ENCODE measurements around the gene ALX4. TPM values are rescaled to one million over a fixed set of nuclear protein-coding genes. Genes with fewer than 3 reads are reported as not detected.

Gene ALX4
- total and polyA plus RNA-seq, 2 donors (not counting 1 experiment from before 2014, with no cell fraction given): not detected

GRCh38 chr11:44235765-44236201 is 74.2 kb downstream of the ALX4 start:
- Histone ChIP-seq H3K9ac (ENCODE audit: low read length) (no peak overlapping the region), H3K36me3 (replicated peaks in 1 of 2; ENCODE audit: control extremely low read depth in 1 of 2, control insufficient read depth in 1 of 2, extremely low read depth in 1 of 2, insufficient read depth in 2 of 2, low read length in 1 of 2) (peaks cover 2 to 20% of the 10 kb centered on the region in 2 experiments), H3K4me1 (ENCODE audit: control insufficient read depth in 2 of 2, insufficient read depth in 2 of 2, low read length in 2 of 2) (no peaks in the 10 kb centered on the region), H3K4me3 (ENCODE audit: control extremely low read depth in 1 of 5, extremely low read depth in 1 of 5, insufficient read depth in 1 of 5, low read depth in 2 of 5, low read length in 4 of 5) (no peak overlapping the region), H2AFZ (ENCODE audit: insufficient read depth, low read depth, low read length, poor library complexity, severe bottlenecking) (no peak overlapping the region), H3K4me2 (replicated peaks; ENCODE audit: low read depth, low read length, poor library complexity, severe bottlenecking) (no peak overlapping the region), H3K27me3 (replicated peaks in 1 of 4; ENCODE audit: control extremely low read depth in 1 of 4, control insufficient read depth in 3 of 4, insufficient read depth in 4 of 4, low read length in 3 of 4) (no peaks in the 10 kb centered on the region), H4K20me1 (ENCODE audit: control insufficient read depth, insufficient read depth, low read length, poor library complexity, severe bottlenecking) (no peaks in the 10 kb centered on the region), H3K9me3 (ENCODE audit: control extremely low read depth in 1 of 3, control insufficient read depth in 2 of 3, insufficient read depth in 1 of 3, low read length in 2 of 3) (no peaks in the 10 kb centered on the region), H3K79me2 (ENCODE audit: control insufficient read depth, insufficient read depth, low read length) (no peaks in the 10 kb centered on the region), H3K27ac (ENCODE audit: low read length in 2 of 2) (no peak overlapping the region)
- DNase-seq (no peak), ATAC-seq (ENCODE audit: low read depth) (no peak)
- intact Hi-C loops (cut with micrococcal nuclease): no loop called here
- TF ChIP-seq EZH2 (IDR thresholded peaks at IDR 0.05; ENCODE audit: borderline replicate concordance, insufficient read depth, low read depth, low read length, poor library complexity, severe bottlenecking): no peak
- TF ChIP-seq CTCF (IDR thresholded peaks at IDR 0.05): no peak
- ChIA-PET POLR2A (no interaction called here), CTCF (no interaction called here)
- H3K4me3 Mint-ChIP-seq: no peak overlapping the region
- WGBS (ENCODE audit: insufficient coverage): 100% methylated on average over 2 of the region's 8 CpGs
- no peaks in the 10 kb centered on the region for H3K4me1 Mint-ChIP-seq
- H3K9me3 Mint-ChIP-seq (ENCODE audit: insufficient read depth): no peaks in the 10 kb centered on the region
- H3K27ac Mint-ChIP-seq: no peak overlapping the region
- H3K27me3 Mint-ChIP-seq: no peaks in the 10 kb centered on the region

- H3K4me3 Mint-ChIP-seq: no peak overlapping the region
- 100% methylated on average over 1 of the region's 3 CpGs for WGBS (ENCODE audit: insufficient coverage)
- no peak overlapping the region for H3K27ac ChIP-seq (ENCODE audit: low read length in 2 of 2)
- H3K27ac Mint-ChIP-seq: no peak overlapping the region
- no peak overlapping the region for H3K4me3 ChIP-seq (ENCODE audit: control extremely low read depth in 1 of 5, extremely low read depth in 1 of 5, insufficient read depth in 1 of 5, low read depth in 2 of 5, low read length in 4 of 5)
- intact Hi-C loops (cut with micrococcal nuclease): no loop called here
- ATAC-seq (ENCODE audit: low read depth): no peak
- H3K27me3 ChIP-seq (replicated peaks in 1 of 4; ENCODE audit: control extremely low read depth in 1 of 4, control insufficient read depth in 3 of 4, insufficient read depth in 4 of 4, low read length in 3 of 4): no peaks in the 10 kb centered on the region
- H3K9me3 Mint-ChIP-seq (ENCODE audit: insufficient read depth): no peaks in the 10 kb centered on the region
- DNase-seq: no peak
- H4K20me1 ChIP-seq (ENCODE audit: control insufficient read depth, insufficient read depth, low read length, poor library complexity, severe bottlenecking): no peaks in the 10 kb centered on the region
- peaks cover 0 to 2% of the 10 kb centered on the region in 2 experiments for H3K36me3 ChIP-seq (replicated peaks in 1 of 2; ENCODE audit: control extremely low read depth in 1 of 2, control insufficient read depth in 1 of 2, extremely low read depth in 1 of 2, insufficient read depth in 2 of 2, low read length in 1 of 2)
- H3K9ac ChIP-seq (ENCODE audit: low read length): no peak overlapping the region
- no peaks in the 10 kb centered on the region for H3K9me3 ChIP-seq (ENCODE audit: control extremely low read depth in 1 of 3, control insufficient read depth in 2 of 3, insufficient read depth in 1 of 3, low read length in 2 of 3)
- TF ChIP-seq EZH2 (IDR thresholded peaks at IDR 0.05; ENCODE audit: borderline replicate concordance, insufficient read depth, low read depth, low read length, poor library complexity, severe bottlenecking) (no peak), CTCF (IDR thresholded peaks at IDR 0.05) (no peak)
- H2AFZ ChIP-seq (ENCODE audit: insufficient read depth, low read depth, low read length, poor library complexity, severe bottlenecking): no peak overlapping the region
- no peaks in the 10 kb centered on the region for H3K4me1 ChIP-seq (ENCODE audit: control insufficient read depth in 2 of 2, insufficient read depth in 2 of 2, low read length in 2 of 2)
- H3K4me2 ChIP-seq (replicated peaks; ENCODE audit: low read depth, low read length, poor library complexity, severe bottlenecking): no peak overlapping the region
- no peaks in the 10 kb centered on the region for H3K79me2 ChIP-seq (ENCODE audit: control insufficient read depth, insufficient read depth, low read length)
- no peaks in the 10 kb centered on the region for H3K27me3 Mint-ChIP-seq
- H3K4me1 Mint-ChIP-seq: peaks cover 4% of the 10 kb centered on the region
- POLR2A ChIA-PET: no interaction called here
- CTCF ChIA-PET: no interaction called here
Observed at GRCh38 chr11:44229624-44230023, 80.3 kb downstream of the ALX4 start.
